GM04503 (cell line): ENCODE results near the gene PRDM16.

Experiments used
- DNase-seq: peaks from one replicate; pipeline ENCODE4 v3.0.0-alpha.2; 2012; ENCODE audit warnings: low read depth

Gene PRDM16

DNA sequence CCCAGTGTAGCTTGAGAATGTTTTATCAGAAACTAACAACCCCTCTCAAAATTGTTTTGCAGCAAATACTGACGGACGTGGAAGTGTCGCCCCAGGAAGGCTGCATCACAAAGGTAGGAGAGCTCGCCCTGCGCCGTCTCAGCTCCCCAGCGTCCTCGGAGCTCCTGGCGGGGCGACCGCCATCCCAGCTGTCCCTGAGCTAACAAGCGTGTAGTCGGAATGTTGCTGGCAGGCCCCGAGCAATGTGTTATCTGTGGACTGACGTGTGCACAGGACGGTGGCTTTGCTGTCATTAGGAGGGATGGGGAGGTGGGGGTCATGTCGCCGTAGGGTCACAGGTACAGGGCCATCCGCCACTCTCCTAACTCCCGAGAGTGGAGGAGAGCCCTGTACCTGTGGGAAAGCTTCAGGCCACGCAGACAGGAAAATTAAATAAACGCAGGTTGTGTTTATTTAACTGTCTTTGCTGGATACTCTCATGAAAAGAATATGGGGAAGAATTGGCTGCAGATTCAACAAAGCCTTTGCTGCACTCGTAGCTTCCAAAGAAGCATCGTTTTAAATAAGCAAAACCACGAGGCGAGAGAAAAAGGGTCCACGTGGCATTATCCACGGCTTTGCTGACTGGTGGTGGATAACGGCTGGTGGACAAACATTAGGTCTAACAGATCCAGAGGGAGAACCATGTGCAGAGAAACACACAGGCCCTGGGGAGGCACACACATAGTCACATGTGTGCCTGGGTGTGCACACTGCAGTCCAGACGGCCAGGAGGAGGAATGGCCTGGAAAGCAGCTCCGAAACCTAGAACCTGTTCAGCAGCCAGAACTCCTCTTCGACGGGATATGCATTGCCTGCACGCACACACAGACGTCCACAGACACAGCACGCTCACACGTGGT is 175.3 kb downstream of the PRDM16 start:
- no peak for DNase-seq

- no peak for DNase-seq
Measured at GRCh38 chr1:3244927-3245315, 175.9 kb downstream of the PRDM16 start.

DNA sequence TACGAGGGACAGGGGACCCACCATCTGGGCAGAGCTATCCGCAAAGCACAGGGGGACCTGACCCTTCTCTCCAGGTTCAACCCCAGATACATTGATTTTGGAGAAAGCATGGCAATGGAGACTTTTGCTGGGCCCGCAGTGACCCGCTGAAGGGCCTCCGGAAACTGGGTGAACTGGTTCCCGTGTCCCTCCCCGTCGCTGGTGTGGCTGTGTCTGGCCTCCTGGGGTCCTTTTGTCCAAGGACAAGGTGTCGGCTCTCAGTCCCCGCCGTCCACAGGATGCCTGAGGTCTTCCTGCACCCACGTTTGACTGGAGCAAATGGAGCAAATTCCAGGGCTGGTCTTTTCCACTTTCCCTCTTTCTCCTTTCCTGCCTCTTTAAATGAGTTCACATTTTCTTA is 176.3 kb downstream of the PRDM16 start:
- DNase-seq = no peak

- DNase-seq = no peak
Measured at GRCh38 chr1:3245768-3246167, 176.8 kb downstream of the PRDM16 start.

DNA sequence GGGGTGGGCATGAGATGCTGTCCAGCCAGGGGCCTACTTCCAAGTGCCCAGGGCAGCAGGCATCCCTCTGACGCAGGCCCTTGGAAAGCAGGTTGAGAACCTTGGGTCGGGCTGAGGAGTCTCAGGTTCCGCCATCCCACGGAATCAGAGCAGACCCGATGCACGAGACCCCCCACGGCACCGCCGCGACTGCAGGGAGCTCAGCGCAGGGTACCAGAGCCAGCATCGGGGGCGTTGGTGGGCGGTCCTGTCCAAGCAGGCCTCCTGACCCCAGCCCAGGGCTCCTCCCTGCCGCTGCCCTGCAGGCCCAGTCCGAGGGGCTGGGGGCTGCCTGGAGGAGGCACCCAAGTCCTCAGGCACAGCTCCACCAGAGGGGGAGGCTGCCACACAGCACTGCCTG is 177.2 kb downstream of the PRDM16 start:
- no peak for DNase-seq

- DNase-seq = no peak
Measured at GRCh38 chr1:3247521-3248121, 178.6 kb downstream of the PRDM16 start.

DNA sequence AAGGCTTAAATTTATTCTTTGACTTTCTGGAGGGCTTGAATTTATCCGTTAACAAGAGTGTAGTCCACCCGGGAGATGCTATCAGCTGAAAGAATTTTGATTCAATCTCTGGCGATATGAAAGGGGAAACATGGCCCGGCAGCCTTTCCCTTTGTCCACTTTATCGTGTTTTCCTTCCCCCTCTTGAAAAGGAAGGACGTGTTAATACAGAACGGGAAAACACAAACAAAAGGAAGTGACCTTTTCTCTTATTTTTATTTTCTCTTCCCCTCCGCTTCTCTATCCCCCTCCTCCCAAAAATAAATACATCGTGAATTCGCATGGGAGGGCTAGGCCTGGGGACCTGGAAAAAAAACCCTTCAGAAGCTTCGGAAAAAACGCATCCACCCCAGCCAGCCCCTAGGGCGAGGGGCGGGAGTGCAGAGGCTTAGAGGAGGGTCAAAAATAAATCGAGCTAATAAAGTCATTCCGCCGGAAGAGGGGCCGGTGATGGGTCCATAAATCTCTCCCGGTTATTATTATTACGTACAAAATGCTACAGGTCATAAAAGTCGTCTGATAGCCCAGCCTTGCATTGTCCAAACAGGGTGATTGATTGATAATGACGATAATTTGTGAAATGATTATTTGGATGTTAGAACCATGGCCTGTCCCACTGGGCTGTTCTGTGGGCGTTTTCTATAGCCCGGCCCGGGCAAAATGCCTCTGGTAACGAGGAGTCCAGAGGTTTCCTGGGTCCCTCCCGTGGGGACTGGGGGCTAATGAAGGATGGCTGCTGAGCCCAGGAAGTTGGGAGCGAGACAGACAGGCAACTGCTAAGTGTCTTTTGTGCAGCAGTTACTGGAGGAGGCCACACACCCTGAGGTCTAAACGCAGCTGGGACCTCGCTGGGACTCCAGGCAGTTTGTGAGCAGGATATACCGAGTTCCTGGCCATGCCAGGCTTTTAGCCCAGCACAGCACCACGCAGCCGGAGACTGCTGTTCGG is 179.4 kb downstream of the PRDM16 start:
- no peak for DNase-seq

GRCh38 chr1:3249231-3249630 is 180.2 kb downstream of the PRDM16 start:
- no peak for DNase-seq

DNA sequence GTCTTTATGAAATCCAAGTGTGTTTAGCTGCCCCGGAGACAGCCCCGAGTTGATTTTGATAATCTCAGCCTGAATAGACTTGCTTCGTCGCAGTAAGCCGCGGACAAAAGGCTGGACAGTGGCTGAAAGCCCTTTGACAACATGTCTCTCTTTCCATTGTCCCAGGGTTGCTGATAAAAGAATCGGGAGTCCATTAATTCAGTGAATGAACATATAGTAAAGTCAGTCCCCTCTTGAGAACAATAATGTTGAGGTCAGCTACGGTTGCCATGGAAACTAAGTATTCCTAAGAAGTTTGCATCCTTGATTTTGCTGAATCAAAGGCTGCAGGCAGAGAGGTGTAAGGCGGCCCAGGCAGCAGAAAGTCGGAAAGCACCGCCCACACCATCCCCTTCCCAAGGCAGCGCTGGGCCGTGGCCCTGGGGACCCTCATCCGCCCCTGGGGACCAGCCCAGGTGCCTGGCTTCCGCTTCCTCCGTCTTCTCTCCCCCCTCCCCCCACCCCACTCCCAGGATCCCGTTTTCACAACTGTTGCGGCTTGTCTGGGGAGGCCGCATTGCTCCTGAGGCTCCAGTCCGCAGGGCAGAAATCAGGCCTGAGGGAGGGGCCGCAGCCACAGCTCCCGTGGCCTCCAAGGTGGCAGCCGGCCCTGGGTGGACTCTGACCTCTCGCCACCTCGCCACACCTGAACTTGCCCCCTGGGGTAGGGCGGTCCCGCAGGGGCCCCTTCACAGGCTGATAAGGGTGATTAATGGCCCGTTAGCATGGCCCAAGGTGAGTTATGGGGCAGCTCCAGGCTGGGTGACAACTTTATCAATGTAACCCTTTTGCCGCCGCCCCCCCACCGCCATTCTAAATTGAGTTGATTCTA is 180.9 kb downstream of the PRDM16 start:
- DNase-seq = no peak

DNA sequence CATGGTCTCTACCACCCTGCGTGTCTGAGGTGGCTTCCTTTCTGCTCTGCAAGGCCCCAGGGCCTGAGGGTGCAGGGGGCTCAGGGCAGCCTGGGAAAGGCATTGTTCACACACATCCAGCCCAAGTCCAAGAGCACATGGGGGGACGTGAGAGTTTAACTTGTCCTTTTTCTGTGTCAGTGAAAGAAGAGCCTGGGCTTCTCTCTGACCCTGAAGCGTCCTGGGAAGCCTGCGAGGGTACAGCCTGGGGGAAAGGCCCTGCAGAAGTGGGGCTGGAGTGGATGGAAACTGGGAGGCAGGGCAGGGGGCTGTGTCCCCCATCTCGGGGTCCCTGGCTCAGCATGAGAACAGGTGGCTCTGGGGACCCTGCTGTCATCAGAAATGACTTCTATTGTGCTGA is 181.6 kb downstream of the PRDM16 start:
- no peak for DNase-seq

DNA sequence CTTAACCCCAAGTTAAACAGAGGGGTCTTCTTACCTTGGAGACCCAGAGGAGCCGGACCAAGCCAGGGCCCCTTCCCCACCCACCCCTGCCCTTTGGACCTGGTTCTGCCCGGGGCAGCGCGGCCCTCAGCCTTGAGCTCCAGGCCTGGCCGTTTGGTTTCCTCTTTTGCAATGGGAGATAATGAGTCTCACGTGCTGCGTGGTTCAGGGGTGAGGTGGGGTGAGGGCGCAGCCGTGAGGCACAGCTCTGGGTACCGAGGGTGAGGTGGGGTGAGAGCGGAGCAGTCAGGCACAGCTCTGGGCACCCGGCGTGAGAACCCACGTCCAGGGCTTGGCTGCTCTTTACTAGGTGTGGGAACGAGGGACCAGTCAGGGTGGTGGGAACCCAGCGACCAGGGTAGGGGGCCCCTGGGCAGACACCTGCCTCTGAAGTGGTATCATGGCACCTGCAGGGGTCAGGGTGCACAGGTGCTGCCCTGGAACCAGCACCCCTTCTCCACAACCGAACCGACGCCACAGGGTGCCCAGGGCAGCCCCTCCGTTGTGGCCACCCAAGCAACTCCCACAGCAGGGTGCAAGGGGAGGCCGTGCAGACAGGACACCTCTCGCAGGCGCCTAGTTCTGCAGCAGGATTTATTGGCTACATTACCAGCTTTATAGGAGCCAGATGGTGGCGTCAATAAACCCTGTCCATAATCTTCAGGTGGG is 182.2 kb downstream of the PRDM16 start:
- no peak for DNase-seq

GRCh38 chr1:3251807-3252428 is 182.9 kb downstream of the PRDM16 start:
- DNase-seq = no peak

DNA sequence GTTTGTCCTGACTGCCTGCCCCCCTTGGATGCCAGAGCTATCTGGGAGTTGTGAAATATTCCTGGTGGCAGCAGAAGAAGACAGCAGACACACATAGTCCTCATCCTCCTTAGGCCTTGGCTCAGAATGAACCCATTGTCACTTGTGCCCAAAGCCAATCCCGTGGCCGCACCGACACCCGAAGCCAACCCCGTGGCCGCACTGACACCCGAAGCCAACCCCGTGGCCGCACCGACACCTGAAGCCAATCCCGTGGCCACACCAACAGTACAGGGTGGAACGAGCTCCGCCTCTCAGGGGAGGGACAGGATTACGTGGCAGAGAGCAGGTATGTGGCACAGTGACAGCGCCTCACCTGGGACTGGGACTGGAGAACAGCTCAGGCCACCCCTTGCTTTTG is 186.7 kb downstream of the PRDM16 start:
- no peak for DNase-seq

GRCh38 chr1:3257788-3258187 is 188.8 kb downstream of the PRDM16 start:
- DNase-seq = no peak

- DNase-seq = no peak
Measured at GRCh38 chr1:3258386-3259003, 189.5 kb downstream of the PRDM16 start.

GRCh38 chr1:3259020-3259419 is 190.0 kb downstream of the PRDM16 start:
- DNase-seq = no peak

- DNase-seq = no peak
Measured at GRCh38 chr1:3261007-3261968, 192.3 kb downstream of the PRDM16 start.

DNA sequence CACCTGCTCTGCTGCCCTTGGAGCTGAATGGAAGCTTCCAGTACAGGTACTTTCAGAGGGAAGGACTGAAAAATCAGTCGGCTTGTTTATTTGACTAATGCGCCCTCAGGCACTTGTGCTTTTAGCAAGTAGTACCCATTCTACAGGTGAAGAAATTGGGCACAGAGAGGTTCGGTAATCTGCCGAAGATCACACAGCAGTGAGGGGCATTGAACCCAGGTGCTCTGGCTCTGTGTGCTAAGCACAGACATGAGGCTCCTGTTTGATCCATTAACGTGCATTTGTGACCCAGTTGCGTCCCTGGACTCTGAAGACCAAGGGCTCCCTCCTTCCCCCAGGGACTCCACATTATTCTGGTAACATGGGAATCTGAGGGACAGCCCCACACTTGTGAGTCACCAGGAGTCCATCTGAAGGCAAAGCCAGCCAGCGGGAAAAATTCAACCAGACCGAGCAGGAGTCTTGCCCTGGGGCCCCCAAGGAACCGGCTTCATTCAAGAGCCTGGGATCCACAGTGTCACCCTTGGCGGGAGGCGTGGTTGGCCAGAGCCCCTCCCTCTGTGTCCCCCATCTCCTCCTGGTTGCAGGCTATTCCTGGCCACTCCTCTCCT is 193.1 kb downstream of the PRDM16 start:
- DNase-seq = no peak
